ENCODE results near the gene ERG. TPM values are rescaled to one million over a fixed set of nuclear protein-coding genes. Genes with fewer than 3 reads are reported as not detected.

Gene ERG
- total and polyA plus RNA-seq, 9 of the 15 experiments (the other 6 are each of a cell fraction or from before 2014, with no cell fraction given) = 0.06 TPM; not detected in 8

- no peak for DNase-seq (ENCODE audit: extremely low read depth in 1 of 4, low spot score in 3 of 4)
- Histone ChIP-seq H3K9me1 (ENCODE audit: control insufficient read depth, insufficient read depth, low read length) (no peaks in the 10 kb centered on the region), H3K79me2 (ENCODE audit: control insufficient read depth, insufficient read depth, low read length) (no peaks in the 10 kb centered on the region), H3K36me3 (ENCODE audit: control insufficient read depth, insufficient read depth, low read length) (no peaks in the 10 kb centered on the region), H3K4me3 (no peak overlapping the region), H3K9ac (ENCODE audit: insufficient read depth in 1 of 2, low read depth in 2 of 2, low read length in 2 of 2) (no peak overlapping the region), H2AFZ (ENCODE audit: low read depth, low read length) (no peak overlapping the region), H3K27ac (ENCODE audit: extremely low read depth, low read depth, low read length) (no peak overlapping the region), H3K9me3 (replicated peaks; ENCODE audit: control insufficient read depth, insufficient read depth, low read depth, low read length) (no peaks in the 10 kb centered on the region), H3K4me2 (ENCODE audit: insufficient read depth, low read length) (no peak overlapping the region), H3K27me3 (ENCODE audit: control insufficient read depth in 2 of 2, insufficient read depth in 2 of 2, low read length in 2 of 2) (peaks cover 0 to 26% of the 10 kb centered on the region in 2 experiments; a peak in 3 of 5 replicates), H3K4me1 (replicated peaks in 1 of 2; ENCODE audit: control insufficient read depth in 2 of 2, insufficient read depth in 2 of 2, low read length in 2 of 2) (no peaks in the 10 kb centered on the region), H4K20me1 (replicated peaks; ENCODE audit: control insufficient read depth, insufficient read depth, low read length) (no peaks in the 10 kb centered on the region)
- 5% methylated on average over 6 of the region's 6 CpGs for WGBS (ENCODE audit: insufficient coverage, low coverage, missing lambda C conversion rate)
- POLR2A ChIA-PET = no interaction called here
- TF ChIP-seq ID3 (CRISPR knock-in tag; IDR thresholded peaks at IDR 0.05) (no peak), ID3 (tag; IDR thresholded peaks at IDR 0.05) (no peak), ZNF23 (CRISPR knock-in tag; IDR thresholded peaks at IDR 0.05) (no peak), RFX7 (CRISPR knock-in tag; IDR thresholded peaks at IDR 0.05) (no peak), KLF16 (IDR thresholded peaks at IDR 0.05) (no peak), FOS (IDR thresholded peaks at IDR 0.05; ENCODE audit: extremely low read depth, insufficient read length) (no peak), HMGN3 (IDR thresholded peaks at IDR 0.05; ENCODE audit: borderline replicate concordance, extremely low read depth, insufficient read length, low read depth, low read length) (no peak), CREB3 (tag; conservative IDR thresholded peaks at IDR 0.05; ENCODE audit: low read depth) (no peak), ZNF253 (CRISPR knock-in tag; conservative IDR thresholded peaks at IDR 0.05) (no peak), MXI1 (IDR thresholded peaks at IDR 0.05; ENCODE audit: low read depth, low read length) (no peak), NFATC3 (IDR thresholded peaks at IDR 0.05) (no peak), ELK1 (CRISPR knock-in tag; IDR thresholded peaks at IDR 0.05) (no peak)
- no peak for FAIRE-seq
- in situ Hi-C loops (cut with MboI) = no loop called here
- CTCF ChIA-PET (ENCODE audit: low intra/inter-chr PET ratio) = no interaction called here
- no peak for ATAC-seq
- intact Hi-C loops (cut with micrococcal nuclease) = no loop called here
- BruUV-seq (replicated peaks) = no TSS peak
These were observed 38.0 kb downstream of the ERG start for GRCh38 chr21:38460171-38460742.
